ENCODE measurements around the gene PCDH9. TPM values are rescaled to one million over a fixed set of nuclear protein-coding genes. Genes with fewer than 3 reads are reported as not detected.

The PCDH9 gene
- total RNA-seq, 1 donor from 2014 or later, result 20.2 TPM

- Mint-ChIP-seq H3K9me3 (no peaks in the 10 kb centered on the region), H3K4me3 (no peak overlapping the region), H3K27ac (no peak overlapping the region), H3K27me3 (peaks cover 3% of the 10 kb centered on the region), H3K36me3 (no peaks in the 10 kb centered on the region), H3K4me1 (ENCODE audit: unreplicated experiment) (peaks cover 11% of the 10 kb centered on the region)
- DNase-seq (ENCODE audit: extremely low spot score, unreplicated experiment), result no peak
- no peak for TF ChIP-seq CTCF (conservative IDR thresholded peaks at IDR 0.05)
Observed at GRCh38 chr13:66837246-66837645, 392.9 kb downstream of the PCDH9 start.

GRCh38 chr13:66835040-66835628 is 395.0 kb downstream of the PCDH9 start:
- no peak overlapping the region for H3K4me3 Mint-ChIP-seq
- H3K4me1 Mint-ChIP-seq (ENCODE audit: unreplicated experiment), result peaks cover 11% of the 10 kb centered on the region
- H3K36me3 Mint-ChIP-seq, result no peaks in the 10 kb centered on the region
- no peak overlapping the region for H3K27ac Mint-ChIP-seq
- no peaks in the 10 kb centered on the region for H3K9me3 Mint-ChIP-seq
- peak; percentile 70 for DNase-seq (ENCODE audit: extremely low spot score, unreplicated experiment)
- peaks cover 3% of the 10 kb centered on the region for H3K27me3 Mint-ChIP-seq
- TF ChIP-seq CTCF (conservative IDR thresholded peaks at IDR 0.05), result no peak

DNA sequence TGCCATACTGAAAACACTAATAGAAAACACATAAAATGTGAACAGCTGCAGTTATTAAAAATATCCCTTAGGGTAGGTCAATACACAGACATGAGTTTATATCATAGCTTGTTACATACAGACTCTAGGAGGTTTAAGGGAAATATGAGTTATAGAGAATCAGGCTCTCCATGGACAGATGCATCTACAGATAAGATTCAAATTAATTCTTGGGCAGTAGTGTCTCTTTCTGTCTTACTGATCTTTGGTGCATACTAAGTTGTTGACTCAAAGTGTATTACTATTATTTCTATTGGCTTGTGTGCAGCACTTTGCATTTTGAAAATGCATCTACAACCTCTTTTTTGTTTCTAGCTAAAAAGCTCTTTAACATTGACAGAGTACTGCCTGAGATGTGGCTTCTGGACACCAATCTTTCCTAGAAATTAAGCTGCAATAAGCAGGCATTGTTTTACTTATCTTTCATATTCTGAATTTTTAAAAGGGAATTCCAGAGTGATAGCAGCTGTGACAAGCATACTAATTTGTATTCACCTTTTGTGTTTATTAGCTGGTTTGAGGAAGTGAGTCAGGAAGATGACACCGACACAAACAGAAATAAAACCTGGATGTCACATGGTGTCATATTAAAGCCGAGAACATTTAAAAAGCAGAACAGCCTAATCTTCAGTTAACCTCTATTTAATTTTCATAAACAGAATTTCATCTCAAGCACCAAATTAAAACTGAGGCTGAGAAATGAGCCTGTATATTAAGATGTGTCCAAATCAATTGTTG is 399.0 kb downstream of the PCDH9 start:
- Mint-ChIP-seq H3K27ac (no peak overlapping the region), H3K4me3 (no peak overlapping the region), H3K4me1 (ENCODE audit: unreplicated experiment) (peaks cover 11% of the 10 kb centered on the region), H3K36me3 (no peaks in the 10 kb centered on the region), H3K27me3 (no peaks in the 10 kb centered on the region), H3K9me3 (no peaks in the 10 kb centered on the region)
- no peak for TF ChIP-seq CTCF (conservative IDR thresholded peaks at IDR 0.05)
- DNase-seq (ENCODE audit: extremely low spot score, unreplicated experiment), result no peak

GRCh38 chr13:66829803-66830202 is 400.3 kb downstream of the PCDH9 start:
- Mint-ChIP-seq H3K27me3 (no peaks in the 10 kb centered on the region), H3K4me3 (no peak overlapping the region), H3K4me1 (ENCODE audit: unreplicated experiment) (peaks cover 4% of the 10 kb centered on the region), H3K27ac (no peak overlapping the region), H3K9me3 (no peaks in the 10 kb centered on the region), H3K36me3 (no peaks in the 10 kb centered on the region)
- DNase-seq (ENCODE audit: extremely low spot score, unreplicated experiment), result no peak
- no peak for TF ChIP-seq CTCF (conservative IDR thresholded peaks at IDR 0.05)

GRCh38 chr13:66826398-66826797 is 403.7 kb downstream of the PCDH9 start:
- no peak for DNase-seq (ENCODE audit: extremely low spot score, unreplicated experiment)
- Mint-ChIP-seq H3K27ac (no peak overlapping the region), H3K27me3 (no peaks in the 10 kb centered on the region), H3K4me3 (no peak overlapping the region), H3K9me3 (no peaks in the 10 kb centered on the region), H3K4me1 (ENCODE audit: unreplicated experiment) (no peaks in the 10 kb centered on the region), H3K36me3 (no peaks in the 10 kb centered on the region)
- TF ChIP-seq CTCF (conservative IDR thresholded peaks at IDR 0.05), result no peak

All from type B pancreatic cell (in vitro differentiated cells).